GM19372 (cell line): Measurements from ENCODE around the gene SLIT3.
"Not testable (repeated sequence)": the region's sequence is repeated elsewhere in the genome, so short reads cannot be mapped to it uniquely, and the experiment has no call there.

Source experiments
- ATAC-seq: cut with Tn5 transposase; IDR thresholded peaks from one replicate; pipeline ENCODE4 v1.9.1; 2021; ENCODE audit warnings: mild to moderate bottlenecking, low read depth, moderate library complexity; ENCODE audit not compliant: unreplicated experiment

SLIT3 gene

GRCh38 chr5:169151051-169151805, 149.7 kb downstream of the SLIT3 start:
- no peak for ATAC-seq

- no peak for ATAC-seq
Measured at GRCh38 chr5:169150108-169150507, 150.8 kb downstream of the SLIT3 start.

GRCh38 chr5:169149317-169149716, 151.6 kb downstream of the SLIT3 start:
- no peak for ATAC-seq

- no peak for ATAC-seq
Measured at GRCh38 chr5:169148138-169148740, 152.7 kb downstream of the SLIT3 start.

- no peak for ATAC-seq
Measured at GRCh38 chr5:169147534-169147933, 153.4 kb downstream of the SLIT3 start.

- no peak for ATAC-seq
Measured at GRCh38 chr5:169146158-169146557, 154.8 kb downstream of the SLIT3 start.

- ATAC-seq: no peak
Measured at GRCh38 chr5:169142264-169142970, 158.5 kb downstream of the SLIT3 start.

GRCh38 chr5:169140215-169140614, 160.7 kb downstream of the SLIT3 start:
- not testable (repeated sequence) for ATAC-seq

GRCh38 chr5:169139480-169140050, 161.4 kb downstream of the SLIT3 start:
- no peak for ATAC-seq

GRCh38 chr5:169133531-169133930, 167.4 kb downstream of the SLIT3 start:
- ATAC-seq: no peak

- ATAC-seq: no peak
Measured at GRCh38 chr5:169132302-169132660, 168.7 kb downstream of the SLIT3 start.

GRCh38 chr5:169131616-169132301, 169.2 kb downstream of the SLIT3 start:
- ATAC-seq: no peak

- no peak for ATAC-seq
Measured at GRCh38 chr5:169128679-169129078, 172.3 kb downstream of the SLIT3 start.

- no peak for ATAC-seq
Measured at GRCh38 chr5:169127431-169127830, 173.5 kb downstream of the SLIT3 start.

GRCh38 chr5:169126481-169127021, 174.4 kb downstream of the SLIT3 start:
- ATAC-seq: no peak

- ATAC-seq: no peak
Measured at GRCh38 chr5:169125571-169125970, 175.4 kb downstream of the SLIT3 start.

- ATAC-seq: no peak
Measured at GRCh38 chr5:169122951-169123350, 178.0 kb downstream of the SLIT3 start.

GRCh38 chr5:169121630-169122420, 179.1 kb downstream of the SLIT3 start:
- ATAC-seq: no peak

- no peak for ATAC-seq
Measured at GRCh38 chr5:169119288-169120048, 181.5 kb downstream of the SLIT3 start.
